HepG2 (cell line): ENCODE measurements around the gene NEURL1B. TPM values are rescaled to one million over a fixed set of nuclear protein-coding genes. Genes with fewer than 3 reads are reported as not detected.

Experiments used
- GATAD1 ChIP-seq: IDR thresholded peaks from 2 replicates; pipeline ENCODE4 v1.6.1; 2016; ENCODE audit warnings: missing genetic modification reagents, missing compliant biosample characterization
- LCORL ChIP-seq, 2 experiments: fragments of 450-650 bp in 1 of 2; sonication (generic) in 1 of 2; formaldehyde crosslinking in 1 of 2; IDR thresholded peaks; 2 replicates each; pipeline versions ENCODE4 v1.5.0 to v1.6.1; 2017 to 2020; ENCODE audit warnings: antibody characterized with exemption in 1 of 2, missing genetic modification reagents in 1 of 2
- SNRNP70 ChIP-seq: fragments of 200-400 bp; formaldehyde crosslinking; IDR thresholded peaks from 2 replicates; pipeline ENCODE4 v1.6.1; 2017; ENCODE audit warnings: mild to moderate bottlenecking, low read depth, low read length, moderate library complexity
- SRSF1 ChIP-seq: fragments of 200-400 bp; formaldehyde crosslinking; optimal IDR thresholded peaks from 2 replicates; pipeline ENCODE3; 2017; ENCODE audit warnings: mild to moderate bottlenecking, low read depth, low read length, moderate library complexity
- ZBTB7B ChIP-seq: sonication (generic); formaldehyde crosslinking; IDR thresholded peaks from 2 replicates; pipeline ENCODE4 v1.4.0; 2020; ENCODE audit warnings: missing genetic modification reagents
- ZFP36L1 ChIP-seq: sonication (generic); formaldehyde crosslinking; IDR thresholded peaks from 2 replicates; pipeline ENCODE4 v1.8.0; 2022; ENCODE audit warnings: mild to moderate bottlenecking, missing genetic modification reagents, moderate library complexity
- ZNF260 ChIP-seq: sonication (generic); formaldehyde crosslinking; IDR thresholded peaks from 2 replicates; pipeline ENCODE4 v1.4.0; 2020; ENCODE audit warnings: missing genetic modification reagents, low read depth, mild to moderate bottlenecking, borderline replicate concordance
- ZNF460 ChIP-seq: sonication (generic); formaldehyde crosslinking; IDR thresholded peaks from 2 replicates; pipeline ENCODE4 v1.5.1; 2020; ENCODE audit warnings: missing genetic modification reagents, mild to moderate bottlenecking, borderline replicate concordance
- ZNF780A ChIP-seq: sonication (generic); formaldehyde crosslinking; IDR thresholded peaks from 2 replicates; pipeline ENCODE4 v1.8.0; 2022; ENCODE audit warnings: mild to moderate bottlenecking, missing genetic modification reagents, moderate library complexity
- ZNF850 ChIP-seq: sonication (generic); formaldehyde crosslinking; conservative IDR thresholded peaks from 2 replicates; pipeline ENCODE4 v1.9.0; 2021; ENCODE audit warnings: mild to moderate bottlenecking, missing genetic modification reagents
- ZNF879 ChIP-seq: sonication (generic); formaldehyde crosslinking; IDR thresholded peaks from 2 replicates; pipeline ENCODE4 v1.8.1; 2023; ENCODE audit warnings: missing genetic modification reagents
- polyA plus RNA-seq, 8 experiments: library from polyadenylated mRNA; depleted of rRNA in 3 of 8; stranded (reverse) in 7 of 8; unstranded in 1 of 8; fragments of >200 nt; fragmentation: Illumina TruSeq in 4 of 8; extraction: Trizol in 4 of 8; gene quantifications; 2 replicates each; pipeline versions ENCODE4 v1.2.1 to v1.2.3, GENCODE V29; 2011 to 2016; ENCODE audit warnings: low read depth in 4 of 8, missing spikeins in 1 of 8, mixed read lengths in 1 of 8; ENCODE audit not compliant: insufficient read depth in 1 of 8
- total RNA-seq, 5 experiments: library from RNA; depleted of rRNA; stranded (reverse); fragments of >200 nt; fragmentation: Illumina TruSeq; extraction: Trizol; gene quantifications; 2 replicates each; pipeline ENCODE4 v1.2.3, GENCODE V29; 2016; ENCODE audit warnings: low read depth in 1 of 5
- TF ChIP-seq, protein P1 (sequence below): sonication (generic); formaldehyde crosslinking; IDR thresholded peaks from 2 replicates; pipeline ENCODE4 v1.4.0; 2020; ENCODE audit warnings: missing genetic modification reagents, borderline replicate concordance
- TF ChIP-seq, protein P2 (sequence below): sonication (generic); formaldehyde crosslinking; IDR thresholded peaks from 2 replicates; pipeline ENCODE4 v1.4.0; 2020; ENCODE audit warnings: mild to moderate bottlenecking, low read depth, missing genetic modification reagents
- TF ChIP-seq, protein P3 (sequence below): IDR thresholded peaks from 2 replicates; pipeline ENCODE4 v1.6.1; 2016
- TF ChIP-seq, protein P4 (sequence below): sonication (generic); formaldehyde crosslinking; IDR thresholded peaks from 2 replicates; pipeline ENCODE4 v1.4.0; 2020; ENCODE audit warnings: mild to moderate bottlenecking, missing genetic modification reagents
- TF ChIP-seq, protein P5 (sequence below): sonication (generic); formaldehyde crosslinking; IDR thresholded peaks from 2 replicates; pipeline ENCODE4 v1.5.0; 2020; ENCODE audit warnings: missing genetic modification reagents
- TF ChIP-seq, protein P6 (sequence below): sonication (generic); formaldehyde crosslinking; IDR thresholded peaks from 2 replicates; pipeline ENCODE4 v1.4.0; 2020; ENCODE audit warnings: missing genetic modification reagents, mild to moderate bottlenecking, borderline replicate concordance

The NEURL1B gene
- total and polyA plus RNA-seq, 2 of the 13 experiments (the other 11 are each of a cell fraction or from before 2014, with no cell fraction given), result 0.09 to 0.13 TPM

DNA sequence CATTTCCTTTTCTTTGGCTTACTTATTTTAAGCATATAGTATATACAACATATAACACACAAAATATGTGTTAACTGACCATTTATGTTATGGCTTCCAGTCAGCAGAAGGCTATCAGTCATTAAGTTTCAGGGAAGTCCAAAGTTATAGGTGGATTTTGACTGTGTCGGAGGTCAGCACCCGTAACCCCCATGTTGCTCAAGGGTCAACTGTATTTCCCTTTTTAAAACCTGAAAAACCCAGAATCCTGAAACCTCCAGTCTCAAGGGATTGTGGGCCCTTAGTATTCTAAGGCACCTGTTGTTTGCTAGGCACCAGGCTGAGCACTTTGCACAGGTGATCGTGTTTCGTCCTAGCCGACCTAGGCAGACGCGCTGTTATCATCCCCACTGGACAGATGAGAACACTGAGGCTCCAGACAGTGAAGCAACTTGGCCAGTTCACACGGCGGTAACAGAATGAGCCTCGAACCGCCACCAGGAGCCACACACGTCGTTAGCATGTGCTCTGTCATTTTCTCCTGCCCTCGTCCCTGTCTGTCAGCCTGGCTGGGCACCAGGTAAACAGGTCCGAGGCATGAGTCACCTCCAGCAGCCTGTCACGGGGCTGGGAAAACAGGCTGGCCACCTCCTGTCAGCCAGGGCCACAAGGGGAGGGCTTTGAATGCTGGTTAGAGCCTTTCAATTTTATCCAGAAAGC, 90.1 kb downstream of the NEURL1B start (continued):
- TF ChIP-seq, protein P1, sequence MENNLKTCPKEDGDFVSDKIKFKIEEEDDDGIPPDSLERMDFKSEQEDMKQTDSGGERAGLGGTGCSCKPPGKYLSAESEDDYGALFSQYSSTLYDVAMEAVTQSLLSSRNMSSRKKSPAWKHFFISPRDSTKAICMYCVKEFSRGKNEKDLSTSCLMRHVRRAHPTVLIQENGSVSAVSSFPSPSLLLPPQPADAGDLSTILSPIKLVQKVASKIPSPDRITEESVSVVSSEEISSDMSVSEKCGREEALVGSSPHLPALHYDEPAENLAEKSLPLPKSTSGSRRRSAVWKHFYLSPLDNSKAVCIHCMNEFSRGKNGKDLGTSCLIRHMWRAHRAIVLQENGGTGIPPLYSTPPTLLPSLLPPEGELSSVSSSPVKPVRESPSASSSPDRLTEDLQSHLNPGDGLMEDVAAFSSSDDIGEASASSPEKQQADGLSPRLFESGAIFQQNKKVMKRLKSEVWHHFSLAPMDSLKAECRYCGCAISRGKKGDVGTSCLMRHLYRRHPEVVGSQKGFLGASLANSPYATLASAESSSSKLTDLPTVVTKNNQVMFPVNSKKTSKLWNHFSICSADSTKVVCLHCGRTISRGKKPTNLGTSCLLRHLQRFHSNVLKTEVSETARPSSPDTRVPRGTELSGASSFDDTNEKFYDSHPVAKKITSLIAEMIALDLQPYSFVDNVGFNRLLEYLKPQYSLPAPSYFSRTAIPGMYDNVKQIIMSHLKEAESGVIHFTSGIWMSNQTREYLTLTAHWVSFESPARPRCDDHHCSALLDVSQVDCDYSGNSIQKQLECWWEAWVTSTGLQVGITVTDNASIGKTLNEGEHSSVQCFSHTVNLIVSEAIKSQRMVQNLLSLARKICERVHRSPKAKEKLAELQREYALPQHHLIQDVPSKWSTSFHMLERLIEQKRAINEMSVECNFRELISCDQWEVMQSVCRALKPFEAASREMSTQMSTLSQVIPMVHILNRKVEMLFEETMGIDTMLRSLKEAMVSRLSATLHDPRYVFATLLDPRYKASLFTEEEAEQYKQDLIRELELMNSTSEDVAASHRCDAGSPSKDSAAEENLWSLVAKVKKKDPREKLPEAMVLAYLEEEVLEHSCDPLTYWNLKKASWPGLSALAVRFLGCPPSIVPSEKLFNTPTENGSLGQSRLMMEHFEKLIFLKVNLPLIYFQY (CRISPR knock-in tag), result peak; percentile 79; the same call in 1 of the 2 replicates
- TF ChIP-seq, protein P2, sequence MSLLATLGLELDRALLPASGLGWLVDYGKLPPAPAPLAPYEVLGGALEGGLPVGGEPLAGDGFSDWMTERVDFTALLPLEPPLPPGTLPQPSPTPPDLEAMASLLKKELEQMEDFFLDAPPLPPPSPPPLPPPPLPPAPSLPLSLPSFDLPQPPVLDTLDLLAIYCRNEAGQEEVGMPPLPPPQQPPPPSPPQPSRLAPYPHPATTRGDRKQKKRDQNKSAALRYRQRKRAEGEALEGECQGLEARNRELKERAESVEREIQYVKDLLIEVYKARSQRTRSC, result no peak
- TF ChIP-seq ZNF850 (no peak), ZNF260 (no peak), ZNF780A (no peak), ZBTB7B (CRISPR knock-in tag) (no peak), ZNF879 (CRISPR knock-in tag) (no peak), ZNF460 (CRISPR knock-in tag) (no peak), GATAD1 (CRISPR knock-in tag) (peak; percentile 77), SNRNP70 (no peak), LCORL (IDR thresholded peaks at IDR 0.05) (no peak), LCORL (CRISPR knock-in tag; IDR thresholded peaks at IDR 0.05) (peak; percentile 38; the same call in 1 of the 2 replicates), SRSF1 (no peak), ZFP36L1 (CRISPR knock-in tag) (peak; percentile 100)
- TF ChIP-seq, protein P3, sequence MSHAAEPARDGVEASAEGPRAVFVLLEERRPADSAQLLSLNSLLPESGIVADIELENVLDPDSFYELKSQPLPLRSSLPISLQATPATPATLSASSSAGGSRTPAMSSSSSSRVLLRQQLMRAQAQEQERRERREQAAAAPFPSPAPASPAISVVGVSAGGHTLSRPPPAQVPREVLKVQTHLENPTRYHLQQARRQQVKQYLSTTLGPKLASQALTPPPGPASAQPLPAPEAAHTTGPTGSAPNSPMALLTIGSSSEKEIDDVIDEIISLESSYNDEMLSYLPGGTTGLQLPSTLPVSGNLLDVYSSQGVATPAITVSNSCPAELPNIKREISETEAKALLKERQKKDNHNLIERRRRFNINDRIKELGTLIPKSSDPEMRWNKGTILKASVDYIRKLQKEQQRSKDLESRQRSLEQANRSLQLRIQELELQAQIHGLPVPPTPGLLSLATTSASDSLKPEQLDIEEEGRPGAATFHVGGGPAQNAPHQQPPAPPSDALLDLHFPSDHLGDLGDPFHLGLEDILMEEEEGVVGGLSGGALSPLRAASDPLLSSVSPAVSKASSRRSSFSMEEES (CRISPR knock-in tag), result peak; percentile 99
- TF ChIP-seq, protein P4, sequence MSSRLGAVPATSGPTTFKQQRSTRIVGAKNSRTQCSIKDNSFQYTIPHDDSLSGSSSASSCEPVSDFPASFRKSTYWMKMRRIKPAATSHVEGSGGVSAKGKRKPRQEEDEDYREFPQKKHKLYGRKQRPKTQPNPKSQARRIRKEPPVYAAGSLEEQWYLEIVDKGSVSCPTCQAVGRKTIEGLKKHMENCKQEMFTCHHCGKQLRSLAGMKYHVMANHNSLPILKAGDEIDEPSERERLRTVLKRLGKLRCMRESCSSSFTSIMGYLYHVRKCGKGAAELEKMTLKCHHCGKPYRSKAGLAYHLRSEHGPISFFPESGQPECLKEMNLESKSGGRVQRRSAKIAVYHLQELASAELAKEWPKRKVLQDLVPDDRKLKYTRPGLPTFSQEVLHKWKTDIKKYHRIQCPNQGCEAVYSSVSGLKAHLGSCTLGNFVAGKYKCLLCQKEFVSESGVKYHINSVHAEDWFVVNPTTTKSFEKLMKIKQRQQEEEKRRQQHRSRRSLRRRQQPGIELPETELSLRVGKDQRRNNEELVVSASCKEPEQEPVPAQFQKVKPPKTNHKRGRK, result no peak
- TF ChIP-seq, protein P5, sequence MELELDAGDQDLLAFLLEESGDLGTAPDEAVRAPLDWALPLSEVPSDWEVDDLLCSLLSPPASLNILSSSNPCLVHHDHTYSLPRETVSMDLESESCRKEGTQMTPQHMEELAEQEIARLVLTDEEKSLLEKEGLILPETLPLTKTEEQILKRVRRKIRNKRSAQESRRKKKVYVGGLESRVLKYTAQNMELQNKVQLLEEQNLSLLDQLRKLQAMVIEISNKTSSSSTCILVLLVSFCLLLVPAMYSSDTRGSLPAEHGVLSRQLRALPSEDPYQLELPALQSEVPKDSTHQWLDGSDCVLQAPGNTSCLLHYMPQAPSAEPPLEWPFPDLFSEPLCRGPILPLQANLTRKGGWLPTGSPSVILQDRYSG (CRISPR knock-in tag), result peak; percentile 96; the same call in 1 of the 2 replicates
- TF ChIP-seq, protein P6, sequence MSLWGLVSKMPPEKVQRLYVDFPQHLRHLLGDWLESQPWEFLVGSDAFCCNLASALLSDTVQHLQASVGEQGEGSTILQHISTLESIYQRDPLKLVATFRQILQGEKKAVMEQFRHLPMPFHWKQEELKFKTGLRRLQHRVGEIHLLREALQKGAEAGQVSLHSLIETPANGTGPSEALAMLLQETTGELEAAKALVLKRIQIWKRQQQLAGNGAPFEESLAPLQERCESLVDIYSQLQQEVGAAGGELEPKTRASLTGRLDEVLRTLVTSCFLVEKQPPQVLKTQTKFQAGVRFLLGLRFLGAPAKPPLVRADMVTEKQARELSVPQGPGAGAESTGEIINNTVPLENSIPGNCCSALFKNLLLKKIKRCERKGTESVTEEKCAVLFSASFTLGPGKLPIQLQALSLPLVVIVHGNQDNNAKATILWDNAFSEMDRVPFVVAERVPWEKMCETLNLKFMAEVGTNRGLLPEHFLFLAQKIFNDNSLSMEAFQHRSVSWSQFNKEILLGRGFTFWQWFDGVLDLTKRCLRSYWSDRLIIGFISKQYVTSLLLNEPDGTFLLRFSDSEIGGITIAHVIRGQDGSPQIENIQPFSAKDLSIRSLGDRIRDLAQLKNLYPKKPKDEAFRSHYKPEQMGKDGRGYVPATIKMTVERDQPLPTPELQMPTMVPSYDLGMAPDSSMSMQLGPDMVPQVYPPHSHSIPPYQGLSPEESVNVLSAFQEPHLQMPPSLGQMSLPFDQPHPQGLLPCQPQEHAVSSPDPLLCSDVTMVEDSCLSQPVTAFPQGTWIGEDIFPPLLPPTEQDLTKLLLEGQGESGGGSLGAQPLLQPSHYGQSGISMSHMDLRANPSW (CRISPR knock-in tag), result no peak
